ENCODE data around the gene TNNT3.
"Not testable (repeated sequence)": the region's sequence is repeated elsewhere in the genome, so short reads cannot be mapped to it uniquely, and the experiment has no call there.

Gene TNNT3

DNA sequence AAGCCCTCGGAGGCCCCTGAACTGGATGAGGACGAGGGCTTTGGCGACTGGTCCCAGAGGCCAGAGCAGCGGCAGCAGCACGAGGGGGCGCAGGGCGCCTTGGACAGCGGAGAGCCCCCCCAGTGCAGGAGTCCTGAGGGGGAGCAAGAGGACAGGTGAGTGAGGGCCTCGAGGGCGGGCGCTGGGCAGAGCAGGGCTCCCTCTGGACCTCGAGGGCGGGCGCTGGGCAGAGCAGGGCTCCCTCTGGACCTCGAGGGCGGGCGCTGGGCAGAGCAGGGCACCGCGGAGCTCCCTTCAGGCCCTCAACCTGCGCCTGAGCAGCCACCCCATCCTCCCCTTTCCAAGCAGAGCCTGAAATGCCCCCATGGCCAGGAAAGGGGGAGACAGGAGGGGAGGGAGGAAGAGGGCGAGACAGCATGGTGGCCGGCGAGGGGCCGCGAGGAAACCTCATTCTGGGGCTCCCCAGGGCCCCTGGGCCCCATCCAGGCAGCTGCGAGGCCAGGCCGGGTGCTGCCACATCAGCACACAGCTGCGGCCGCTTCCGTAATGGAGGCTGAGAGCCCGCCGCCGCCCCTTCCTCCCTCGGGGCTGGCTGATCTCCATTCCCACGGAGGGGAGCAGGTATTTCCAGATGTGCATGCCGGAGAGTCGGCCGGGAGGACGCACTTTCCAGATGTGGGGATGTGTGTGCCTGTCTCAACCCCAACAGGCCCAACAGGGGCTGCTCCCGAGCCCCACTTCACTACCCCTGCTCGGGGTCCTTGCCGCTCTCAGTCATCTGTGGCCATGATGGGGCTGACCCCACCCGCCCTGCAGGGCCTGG is 37.9 kb upstream of the TNNT3 start:
- DNase-seq: no peak

- peak; percentile 14 for DNase-seq
These were observed 37.0 kb upstream of the TNNT3 start for GRCh38 chr11:1882265-1883238.

GRCh38 chr11:1883346-1884302 is 35.9 kb upstream of the TNNT3 start:
- DNase-seq: no peak

DNA sequence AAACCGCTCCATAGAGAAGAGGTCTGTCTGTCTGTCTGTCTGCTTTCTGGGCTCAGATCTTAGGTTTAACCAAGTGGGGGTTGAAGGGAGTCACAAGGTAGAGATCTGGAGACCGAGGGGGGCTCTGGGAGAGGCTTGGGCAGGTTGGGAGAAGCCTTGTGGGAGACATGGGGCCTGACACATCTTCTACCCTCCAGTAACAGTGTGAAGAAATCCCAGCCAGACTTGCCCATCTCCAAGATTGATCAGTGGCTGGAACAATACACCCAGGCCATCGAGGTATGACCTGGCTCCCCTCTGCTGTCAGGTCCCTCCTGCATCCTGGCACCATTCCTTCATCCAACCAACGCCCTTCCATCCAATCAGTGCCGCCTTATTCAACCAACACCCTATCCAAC is 35.2 kb upstream of the TNNT3 start:
- no peak for DNase-seq

DNA sequence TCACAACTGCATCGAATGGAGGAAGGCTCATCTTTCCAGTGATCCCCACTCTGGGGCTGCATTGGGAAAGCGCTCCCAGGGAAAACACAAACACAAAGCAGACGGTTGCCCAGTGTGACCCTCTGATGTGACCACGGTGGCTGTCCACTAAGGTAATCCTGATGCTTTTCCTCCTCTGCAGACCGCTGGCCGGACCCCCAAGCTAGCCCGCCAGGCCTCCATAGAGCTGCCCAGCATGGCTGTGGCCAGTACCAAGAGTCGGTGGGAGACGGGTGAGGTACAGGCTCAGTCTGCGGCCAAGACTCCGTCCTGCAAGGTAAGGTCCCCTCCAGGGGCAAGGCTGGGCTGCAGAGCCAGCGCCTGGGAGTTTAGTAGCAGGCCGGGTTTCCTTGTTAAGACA is 33.0 kb upstream of the TNNT3 start:
- not testable (repeated sequence) for DNase-seq

DNA sequence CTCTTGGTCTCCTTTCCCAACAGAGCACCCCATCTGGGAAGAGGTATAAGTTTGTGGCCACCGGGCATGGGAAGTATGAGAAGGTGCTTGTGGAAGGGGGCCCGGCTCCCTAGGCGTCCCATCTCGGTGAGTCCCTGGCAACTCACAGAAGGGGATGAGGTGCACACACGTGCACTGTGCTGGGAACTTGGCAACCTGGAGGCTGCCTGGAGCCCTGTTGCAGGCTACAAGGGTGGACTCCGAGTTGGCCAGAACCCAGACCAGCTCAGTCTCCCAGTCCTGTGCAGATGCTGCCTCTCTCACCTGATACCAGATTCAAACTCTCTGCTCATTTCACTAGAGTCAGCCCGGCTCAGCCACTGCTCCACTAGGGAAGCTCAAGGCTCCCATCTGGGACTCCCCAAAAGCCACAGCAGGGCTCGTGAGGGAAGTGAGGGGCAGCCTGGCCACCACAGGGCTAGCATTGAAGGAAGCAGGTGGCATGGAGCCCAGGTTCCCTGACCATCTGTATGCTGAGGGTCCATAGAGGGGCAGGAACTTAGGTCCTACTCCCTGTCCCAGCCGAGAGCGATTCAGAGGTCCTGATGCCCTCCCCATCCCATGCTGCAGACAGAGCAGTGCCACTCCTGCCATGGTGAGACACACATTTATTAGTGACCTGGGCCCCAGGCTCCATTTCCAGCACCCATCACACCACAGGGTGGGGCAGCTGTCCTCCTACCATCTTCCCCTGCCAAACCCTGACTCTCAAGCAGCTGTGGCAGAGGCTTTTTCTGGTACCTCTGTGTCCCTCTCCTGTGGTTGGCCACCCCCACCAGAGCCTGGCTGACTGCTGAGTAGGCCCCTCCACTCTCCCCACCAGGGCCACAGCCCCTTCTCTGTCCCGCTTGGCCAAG is 31.8 kb upstream of the TNNT3 start:
- no peak for DNase-seq

DNA sequence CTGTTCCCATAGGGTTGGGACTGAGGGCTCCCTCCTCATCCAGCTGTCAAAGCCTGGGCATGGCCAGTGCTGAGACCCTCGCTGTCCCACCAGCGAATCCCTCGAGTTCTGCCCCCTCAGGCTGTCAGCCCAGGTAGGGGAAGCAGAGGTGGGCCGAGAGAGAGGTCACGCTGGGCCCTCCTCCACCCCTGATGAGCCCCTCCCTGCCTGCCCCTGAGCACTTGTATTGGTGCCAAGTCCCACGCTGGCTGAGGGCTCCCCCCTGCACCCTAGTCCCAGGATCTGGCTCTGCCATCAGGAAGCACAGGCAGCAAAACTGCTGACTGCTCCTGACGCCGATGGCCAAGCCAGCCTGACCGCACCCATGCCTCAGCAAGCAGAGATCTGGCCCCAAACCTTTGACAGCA is 31.2 kb upstream of the TNNT3 start:
- no peak for DNase-seq

- no peak for DNase-seq
These were observed 30.7 kb upstream of the TNNT3 start for GRCh38 chr11:1888811-1889210.

GRCh38 chr11:1889224-1889930 is 30.1 kb upstream of the TNNT3 start:
- no peak for DNase-seq

GRCh38 chr11:1889941-1890855 is 29.3 kb upstream of the TNNT3 start:
- no peak for DNase-seq

DNA sequence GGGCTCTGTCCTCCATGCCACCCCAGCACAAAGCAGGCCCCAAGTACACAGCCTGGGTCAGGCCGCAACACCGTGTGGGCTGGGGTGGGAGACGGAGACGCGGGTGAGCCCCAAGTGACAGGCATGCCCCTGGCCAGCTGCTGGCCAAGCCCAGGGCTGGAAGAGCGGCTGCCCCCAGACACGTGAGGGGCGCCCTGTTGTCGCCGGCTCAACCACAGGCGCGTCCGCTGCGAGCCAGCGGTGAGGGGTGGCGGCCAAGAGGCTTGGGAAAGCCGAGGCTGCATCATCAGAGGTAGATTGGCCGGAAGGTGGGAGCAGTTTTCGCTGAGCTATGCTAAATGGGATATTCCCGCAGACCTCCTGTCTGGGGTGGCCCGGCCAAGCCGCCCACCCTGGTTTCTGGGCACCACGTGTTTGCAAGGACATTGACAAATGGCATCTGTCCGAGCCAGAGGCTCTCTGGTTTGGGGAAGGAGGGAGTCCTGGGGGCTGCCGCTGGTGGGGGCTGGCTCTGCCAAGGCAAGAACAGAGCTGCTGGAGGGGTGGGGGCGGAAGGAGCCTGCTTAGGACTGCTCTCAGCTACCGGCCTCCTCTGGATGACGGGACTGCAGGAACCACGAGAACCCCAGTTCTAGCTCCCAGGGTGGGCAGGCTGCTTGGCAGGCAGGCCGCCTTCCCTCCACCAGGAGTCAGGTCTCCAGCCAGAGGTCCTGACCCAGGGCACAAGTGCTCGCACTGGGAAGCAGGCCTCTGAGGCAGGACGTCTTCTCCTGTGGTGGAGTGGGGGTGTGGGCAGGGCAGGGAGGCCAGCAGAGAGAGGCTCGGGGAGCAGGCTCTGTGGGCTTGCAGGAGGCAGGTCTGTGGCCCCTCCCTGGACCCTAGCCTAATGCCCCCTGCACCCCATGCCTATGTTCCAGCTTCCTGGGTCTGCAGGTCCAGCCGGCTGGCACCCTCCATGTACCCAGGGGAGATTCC is 28.4 kb upstream of the TNNT3 start:
- DNase-seq: no peak

- DNase-seq: no peak
These were observed 27.7 kb upstream of the TNNT3 start, which contains the start of gene PRR33 for GRCh38 chr11:1891831-1892115. Gene PRR33, minus strand, starts transcription at chr11:1891895. Its CDS starts 1,311 bp downstream, at chr11:1890584.

DNA sequence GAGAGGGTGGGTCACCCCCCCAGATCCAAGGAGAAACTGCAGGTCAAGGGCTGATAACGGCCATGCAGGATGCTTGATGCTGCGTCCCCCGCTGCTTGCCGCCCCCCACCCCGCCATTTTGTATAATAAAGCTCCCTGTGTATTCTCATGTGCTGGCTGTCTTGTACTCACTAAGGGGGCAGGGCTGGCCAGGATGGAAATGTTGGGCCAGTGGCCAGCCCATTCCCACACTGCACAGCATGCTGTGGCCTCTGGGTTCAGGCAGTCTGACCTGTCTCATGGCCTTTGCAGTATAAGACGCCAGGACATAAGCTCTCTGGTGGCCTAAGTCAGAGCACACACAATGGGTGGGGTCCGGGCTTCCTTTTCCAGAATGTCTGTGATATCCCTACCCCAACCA is 27.4 kb upstream of the TNNT3 start:
- no peak for DNase-seq

GRCh38 chr11:1892558-1892957 is 26.9 kb upstream of the TNNT3 start:
- DNase-seq: no peak

- no peak for DNase-seq
These were observed 25.7 kb upstream of the TNNT3 start for GRCh38 chr11:1893581-1894359.

DNA sequence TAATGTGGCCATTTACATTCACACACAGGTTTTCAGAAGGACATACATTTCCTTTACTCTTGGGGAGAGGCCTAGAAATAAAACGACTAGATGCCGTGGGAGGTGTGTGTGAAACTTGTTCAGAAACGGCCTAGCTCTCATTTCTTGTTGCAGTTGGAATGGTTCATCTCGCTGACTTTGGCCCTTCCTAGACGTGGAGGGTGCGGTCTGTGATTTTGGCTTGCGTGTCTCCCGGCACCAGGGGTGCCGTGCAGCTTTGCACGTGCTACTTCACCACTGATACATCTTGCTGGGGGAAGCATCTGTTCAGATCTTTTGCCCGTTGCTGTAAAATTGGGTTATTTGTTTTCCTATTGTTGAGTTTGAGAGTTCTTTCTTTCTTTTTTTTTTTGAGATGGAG is 24.7 kb upstream of the TNNT3 start:
- no peak for DNase-seq

- DNase-seq: no peak
These were observed 23.0 kb upstream of the TNNT3 start for GRCh38 chr11:1896468-1896867.

GRCh38 chr11:1896923-1897322 is 22.6 kb upstream of the TNNT3 start:
- no peak for DNase-seq
